ENCODE data around the gene CSN1S1.

CSN1S1 gene

DNA sequence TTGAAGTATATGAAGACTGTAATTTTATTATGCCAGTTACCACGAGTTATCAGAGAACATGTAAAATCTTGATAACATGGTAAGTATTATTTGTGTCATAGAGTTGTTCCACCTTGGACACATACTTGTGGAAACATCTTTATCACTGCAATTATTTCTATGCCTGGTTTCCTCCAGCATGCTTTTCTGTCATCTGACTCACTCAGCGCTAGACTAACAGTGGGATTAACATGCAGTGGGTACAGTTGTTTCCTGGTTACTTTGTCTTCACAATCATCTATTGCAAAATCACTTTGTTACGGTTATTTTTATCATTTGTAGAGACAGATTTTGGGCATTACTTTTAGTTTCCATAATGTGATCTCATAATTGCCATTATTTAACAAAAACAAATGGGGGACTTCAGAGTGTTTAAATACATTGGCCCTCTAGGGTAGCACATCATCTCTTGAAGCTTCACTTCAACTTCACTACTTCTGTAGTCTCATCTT lies 64.7 kb downstream of the CSN1S1 start, which contains the start of gene STATH:
STATH (plus strand) TSS at position 441 of the 491 bp plus-strand sequence. CDS start 2,472 bp downstream, outside the sequence.
- no peak for DNase-seq

Data from NCI-H526 treated with DMSO at 0.1 percent for 48 hours (cell line).